ENCODE measurements around the gene PCDHA10.

GRCh38 chr5:140833993-140834392 lies 21.7 kb upstream of the PCDHA10 start, which contains the start of gene PCDHA7:
- TF ChIP-seq, protein P1, sequence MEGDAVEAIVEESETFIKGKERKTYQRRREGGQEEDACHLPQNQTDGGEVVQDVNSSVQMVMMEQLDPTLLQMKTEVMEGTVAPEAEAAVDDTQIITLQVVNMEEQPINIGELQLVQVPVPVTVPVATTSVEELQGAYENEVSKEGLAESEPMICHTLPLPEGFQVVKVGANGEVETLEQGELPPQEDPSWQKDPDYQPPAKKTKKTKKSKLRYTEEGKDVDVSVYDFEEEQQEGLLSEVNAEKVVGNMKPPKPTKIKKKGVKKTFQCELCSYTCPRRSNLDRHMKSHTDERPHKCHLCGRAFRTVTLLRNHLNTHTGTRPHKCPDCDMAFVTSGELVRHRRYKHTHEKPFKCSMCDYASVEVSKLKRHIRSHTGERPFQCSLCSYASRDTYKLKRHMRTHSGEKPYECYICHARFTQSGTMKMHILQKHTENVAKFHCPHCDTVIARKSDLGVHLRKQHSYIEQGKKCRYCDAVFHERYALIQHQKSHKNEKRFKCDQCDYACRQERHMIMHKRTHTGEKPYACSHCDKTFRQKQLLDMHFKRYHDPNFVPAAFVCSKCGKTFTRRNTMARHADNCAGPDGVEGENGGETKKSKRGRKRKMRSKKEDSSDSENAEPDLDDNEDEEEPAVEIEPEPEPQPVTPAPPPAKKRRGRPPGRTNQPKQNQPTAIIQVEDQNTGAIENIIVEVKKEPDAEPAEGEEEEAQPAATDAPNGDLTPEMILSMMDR (conservative IDR thresholded peaks at IDR 0.05; ENCODE audit: low read depth, low read length), result peak; percentile 15; the same call in 1 of the 2 replicates
- no peak for TF ChIP-seq SMC3 (IDR thresholded peaks at IDR 0.05; ENCODE audit: low read depth, low read length)
- no peak for TF ChIP-seq MAFK (IDR thresholded peaks at IDR 0.05; ENCODE audit: low read depth, low read length)
- no peak for TF ChIP-seq MAZ (IDR thresholded peaks at IDR 0.05; ENCODE audit: borderline replicate concordance, low read depth, low read length)
- no peak for TF ChIP-seq POLR2A (IDR thresholded peaks at IDR 0.05; ENCODE audit: low read depth, low read length)
- no peak for TF ChIP-seq BHLHE40 (IDR thresholded peaks at IDR 0.05; ENCODE audit: low read depth, low read length)
- no peak for TF ChIP-seq RFX5 (IDR thresholded peaks at IDR 0.05; ENCODE audit: low read depth, low read length)
- TF ChIP-seq FOS (IDR thresholded peaks at IDR 0.05; ENCODE audit: low read depth, low read length), result no peak
